K562 (cell line): ENCODE measurements around the gene LEPROT. TPM values are rescaled to one million over a fixed set of nuclear protein-coding genes. Genes with fewer than 3 reads are reported as not detected.

Source experiments
- ATAC-seq: fragments of 200-7000 bp; cut with Tn5 transposase; 3 replicates; pipeline ENCODE4 v1.9.1; 2020; ENCODE audit warnings: moderate library complexity
- BruUV-seq: library from RNA; stranded (reverse); fragments of 400-500 nt; replicated peaks from 2 replicates; lab custom pipeline; 2021; lab: Mats Ljungman, UMichigan
- CTCF ChIA-PET: fragments of 300-600 bp; formaldehyde crosslinking; extraction: SDS; loops from one replicate; lab custom pipeline; 2021; ENCODE audit warnings: low intra/inter-chr PET ratio; lab: Yijun Ruan, JAX
- POLR2A ChIA-PET: fragments of 300-600, 350-650 bp; sonication (Branson Sonifier 250); formaldehyde crosslinking; extraction: SDS; loops from one replicate; lab custom pipeline; 2021; ENCODE audit warnings: antibody characterized with exemption, inconsistent platforms; lab: Yijun Ruan, JAX
- DNase-seq, 4 experiments: peaks; one replicate each; pipeline versions ENCODE4 v3.0.0 to v3.0.0-alpha.2; 2011 to 2018; ENCODE audit warnings: low spot score in 3 of 4, mixed read lengths in 3 of 4; ENCODE audit errors: extremely low read depth in 1 of 4
- FAIRE-seq: peaks from 2 replicates; lab custom pipeline; 2011; peaks lifted over from hg19 to GRCh38; lab: Jason Lieb, UNC
- H2AFZ ChIP-seq: 2 replicates; pipeline ENCODE4 v1.6.0; 2011; ENCODE audit warnings: low read depth, low read length, control low read depth, inconsistent platforms
- H3K27ac ChIP-seq: fragments of 200-600 bp; 3 replicates; pipeline ENCODE4 v1.8.0; 2011; ENCODE audit warnings: low read depth, mild to moderate bottlenecking, control low read depth, inconsistent platforms, low read length, moderate library complexity, mixed read lengths; ENCODE audit errors: extremely low read depth
- H3K27me3 ChIP-seq, 2 experiments: fragments of 300-600 bp in 1 of 2; 2 replicates in 1 of 2; 3 replicates in 1 of 2; pipeline versions ENCODE4 v1.6.0 to v1.8.0; 2011; ENCODE audit warnings: inconsistent platforms in 2 of 2, low read length in 2 of 2, mild to moderate bottlenecking in 1 of 2, mixed read lengths in 1 of 2, moderate library complexity in 1 of 2; ENCODE audit not compliant: control insufficient read depth in 2 of 2, insufficient read depth in 2 of 2
- H3K36me3 ChIP-seq: fragments of 300-600 bp; 3 replicates; pipeline ENCODE4 v1.8.0; 2011; ENCODE audit warnings: mild to moderate bottlenecking, low read length, inconsistent platforms; ENCODE audit not compliant: control insufficient read depth, insufficient read depth
- H3K4me1 ChIP-seq, 2 experiments: fragments of 200-600 bp in 1 of 2; replicated peaks in 1 of 2; 2 replicates in 1 of 2; 3 replicates in 1 of 2; pipeline versions ENCODE4 v1.5.1 to v1.8.0; 2011; ENCODE audit warnings: inconsistent platforms in 2 of 2, low read length in 2 of 2, mild to moderate bottlenecking in 1 of 2, mixed read lengths in 1 of 2, moderate library complexity in 1 of 2; ENCODE audit not compliant: control insufficient read depth in 2 of 2, insufficient read depth in 2 of 2
- H3K4me2 ChIP-seq: 2 replicates; pipeline ENCODE4 v1.6.1; 2011; ENCODE audit warnings: low read length, control low read depth, inconsistent platforms, mixed read lengths; ENCODE audit not compliant: insufficient read depth
- H3K4me3 ChIP-seq: fragments of 200-600 bp; sonication (generic), shearing (Covaris generic); 2 replicates; pipeline ENCODE4 v1.5.1; 2016; ENCODE audit warnings: control low read depth, inconsistent platforms
- H3K79me2 ChIP-seq: fragments of 200-600 bp; 3 replicates; pipeline ENCODE4 v1.8.0; 2011; ENCODE audit warnings: low read length, inconsistent platforms; ENCODE audit not compliant: control insufficient read depth, insufficient read depth
- H3K9ac ChIP-seq, 2 experiments: 2 replicates each; pipeline versions ENCODE4 v1.6.0 to v1.6.1; 2011; ENCODE audit warnings: low read depth in 2 of 2, low read length in 2 of 2, control low read depth in 1 of 2, inconsistent platforms in 1 of 2, mild to moderate bottlenecking in 1 of 2, mixed read lengths in 1 of 2; ENCODE audit not compliant: insufficient read depth in 1 of 2
- H3K9me1 ChIP-seq: one replicate; pipeline ENCODE4 v1.6.0; 2011; ENCODE audit warnings: inconsistent platforms, mild to moderate bottlenecking, low read length, moderate library complexity; ENCODE audit not compliant: control insufficient read depth, insufficient read depth
- H3K9me3 ChIP-seq: replicated peaks from 2 replicates; pipeline ENCODE4 v1.5.1; 2011; ENCODE audit warnings: low read depth, low read length, inconsistent platforms; ENCODE audit not compliant: control insufficient read depth, insufficient read depth
- H4K20me1 ChIP-seq: replicated peaks from 2 replicates; pipeline ENCODE4 v1.6.1; 2011; ENCODE audit warnings: low read length, inconsistent platforms, mixed read lengths; ENCODE audit not compliant: control insufficient read depth, insufficient read depth
- ADNP ChIP-seq: fragments of 200-800 bp; sonication (Bioruptor generic); IDR thresholded peaks from 2 replicates; pipeline ENCODE4 v1.6.1; 2016; ENCODE audit warnings: missing genetic modification characterization, missing compliant biosample characterization
- ARID1B ChIP-seq: fragments of 450-650 bp; IDR thresholded peaks from 2 replicates; pipeline ENCODE4 v1.6.1; 2016; ENCODE audit warnings: antibody characterized with exemption, mild to moderate bottlenecking, inconsistent platforms
- ATF1 ChIP-seq, 2 experiments: fragments of 450-650 bp in 1 of 2; IDR thresholded peaks; 2 replicates each; pipeline ENCODE4 v1.6.1; 2016; ENCODE audit warnings: missing compliant biosample characterization in 1 of 2, missing genetic modification characterization in 1 of 2
- CGGBP1 ChIP-seq: fragments of 250-450 bp; sonication (Bioruptor Pico); IDR thresholded peaks from 2 replicates; pipeline ENCODE4 v1.9.0; 2021; ENCODE audit warnings: mild to moderate bottlenecking
- EP300 ChIP-seq: IDR thresholded peaks from 2 replicates; pipeline ENCODE4 v1.6.1; 2012; ENCODE audit warnings: low read length, improper control_type of control experiment
- GABPB2 ChIP-seq: fragments of 250-450 bp; sonication (Bioruptor Pico); conservative IDR thresholded peaks from 2 replicates; pipeline ENCODE4 v1.5.1; 2021; ENCODE audit warnings: mild to moderate bottlenecking
- ID3 ChIP-seq, 2 experiments: fragments of 250-450 bp in 1 of 2; fragments of 450-650 bp in 1 of 2; sonication (Bioruptor Pico) in 1 of 2; IDR thresholded peaks; 2 replicates each; pipeline versions ENCODE4 v1.6.1 to v1.8.0; 2016 to 2021; ENCODE audit warnings: mild to moderate bottlenecking in 2 of 2, moderate library complexity in 2 of 2, missing compliant biosample characterization in 1 of 2, missing genetic modification characterization in 1 of 2
- JUND ChIP-seq, 2 experiments: IDR thresholded peaks; 2 replicates in 1 of 2; 3 replicates in 1 of 2; pipeline ENCODE4 v1.6.1; 2011; ENCODE audit warnings: borderline replicate concordance in 2 of 2, low read depth in 2 of 2, low read length in 2 of 2, improper control_type of control experiment in 1 of 2, missing biosample characterization in 1 of 2, missing genetic modification characterization in 1 of 2, missing genetic modification reagents in 1 of 2
- MAFK ChIP-seq: IDR thresholded peaks from 2 replicates; pipeline ENCODE4 v1.6.1; 2011; ENCODE audit warnings: low read length, improper control_type of control experiment
- MAZ ChIP-seq, 2 experiments: fragments of 450-650 bp in 1 of 2; sonication (generic) in 1 of 2; formaldehyde crosslinking; IDR thresholded peaks in 1 of 2; conservative IDR thresholded peaks in 1 of 2; 2 replicates each; pipeline versions ENCODE4 v1.4.0 to v1.5.0; 2020; ENCODE audit warnings: mild to moderate bottlenecking in 1 of 2, missing genetic modification reagents in 1 of 2
- MTF1 ChIP-seq: fragments of 250-450 bp; sonication (Bioruptor Pico); IDR thresholded peaks from 2 replicates; pipeline ENCODE4 v1.9.0; 2021; ENCODE audit warnings: moderate library complexity, mild to moderate bottlenecking, inconsistent platforms, borderline replicate concordance
- NFE2 ChIP-seq: IDR thresholded peaks from 2 replicates; pipeline ENCODE4 v1.6.1; 2014; ENCODE audit warnings: antibody characterized with exemption, low read depth
- PHF8 ChIP-seq: fragments of 200-600 bp; sonication (generic); IDR thresholded peaks from 2 replicates; pipeline ENCODE4 v1.6.1; 2012; ENCODE audit warnings: mixed run types, mild to moderate bottlenecking, inconsistent platforms, low read length, moderate library complexity, borderline replicate concordance
- PTTG1 ChIP-seq: fragments of 450-650 bp; IDR thresholded peaks from 2 replicates; pipeline ENCODE4 v1.6.1; 2016; ENCODE audit warnings: low read depth, mild to moderate bottlenecking, missing genetic modification characterization, missing compliant biosample characterization
- RFX7 ChIP-seq: fragments of 250-450 bp; sonication (Bioruptor Pico); IDR thresholded peaks from 2 replicates; pipeline ENCODE4 v1.5.1; 2021; ENCODE audit warnings: mild to moderate bottlenecking
- SMARCC2 ChIP-seq: fragments of 450-650 bp; IDR thresholded peaks from 2 replicates; pipeline ENCODE4 v1.6.1; 2017; ENCODE audit warnings: antibody characterized with exemption, moderate library complexity, mild to moderate bottlenecking, low read depth
- ZBED1 ChIP-seq: IDR thresholded peaks from 2 replicates; pipeline ENCODE4 v1.6.1; 2014
- ZFPM2 ChIP-seq: fragments of 250-450 bp; sonication (Bioruptor Pico); IDR thresholded peaks from 2 replicates; pipeline ENCODE4 v1.5.1; 2022; ENCODE audit warnings: mild to moderate bottlenecking
- ZNF280A ChIP-seq: fragments of 450-650 bp; IDR thresholded peaks from 2 replicates; pipeline ENCODE4 v1.6.1; 2018; ENCODE audit warnings: mild to moderate bottlenecking, low read depth; ENCODE audit not compliant: partially characterized antibody
- ZNF3 ChIP-seq: fragments of 250-450 bp; sonication (Bioruptor Pico); IDR thresholded peaks from 2 replicates; pipeline ENCODE4 v1.5.0; 2021; ENCODE audit warnings: mild to moderate bottlenecking, moderate library complexity
- ZNF408 ChIP-seq: fragments of 250-450 bp; sonication (Bioruptor Pico); IDR thresholded peaks from 2 replicates; pipeline ENCODE4 v1.4.0; 2020; ENCODE audit warnings: low read depth, mild to moderate bottlenecking, moderate library complexity
- WGBS: fragments of 100-300 bp; shearing (Covaris generic); methylation state at CpG from one replicate; pipeline ENCODE4 v1.1.6; 2016; ENCODE audit warnings: low coverage, mixed read lengths; ENCODE audit not compliant: insufficient coverage; ENCODE audit errors: missing lambda C conversion rate; 5-methylcytosine and 5-hydroxymethylcytosine counted together
- in situ Hi-C: fragments of 300-500 bp; cut with MboI; formaldehyde crosslinking; loops from 4 replicates; pipeline ENCODE4 v1.15.0; 2018; ENCODE audit warnings: inconsistent platforms, mixed read lengths
- intact Hi-C: fragments of 100-400 bp; cut with micrococcal nuclease; formaldehyde crosslinking; loops from 2 replicates; pipeline ENCODE4 v1.14.2; 2022
- polyA plus RNA-seq, 8 experiments: library from polyadenylated mRNA; depleted of rRNA in 4 of 8; stranded (reverse) in 5 of 8; unstranded in 3 of 8; fragments of >200 nt; fragmentation: Nextera tagmentation in 2 of 8; fragmentation: Illumina TruSeq in 1 of 8; extraction: Ambion mirVana in 2 of 8; extraction: Trizol in 1 of 8; gene quantifications; 2 replicates each; pipeline versions ENCODE4 v1.2.1 to v1.2.3, GENCODE V29; 2011 to 2014; ENCODE audit warnings: inconsistent platforms in 1 of 8, missing spikeins in 1 of 8
- total RNA-seq, 7 experiments: library from RNA; depleted of rRNA in 6 of 7; stranded (reverse); fragments of >200 nt in 6 of 7; fragmentation: Illumina TruSeq in 2 of 7; extraction: Trizol in 2 of 7; gene quantifications; 2 replicates each; pipeline versions ENCODE4 v1.2.1 to v1.2.3, GENCODE V29; 2011 to 2021; ENCODE audit warnings: low replicate concordance in 1 of 7

Gene LEPROT
- total and polyA plus RNA-seq, 9 of the 15 experiments (the other 6 are each of a cell fraction or from before 2014, with no cell fraction given), result 28.1 to 97.5 (median 45.8) TPM

- H2AFZ ChIP-seq, result 0 out of 2 replicates have a peak overlapping the region, but pooled peaks have one; percentile 5
- in situ Hi-C loops (no loop called here), intact Hi-C loops (no loop called here)
- H3K4me3 ChIP-seq, result no peak overlapping the region
- H3K36me3 ChIP-seq, result peaks cover 50% of the 10 kb centered on the region
- peak; percentile 74 for ATAC-seq
- POLR2A ChIA-PET, result interaction anchor here (0.7 to 2.0 kb wide), 4 partner anchors 13 to 211 kb away, joined by 3 to 7 read pairs (median 4); no protein-coding TSS in a partner anchor
- CTCF ChIA-PET, result no interaction called here
- WGBS, result 7% methylated on average over 1 of the region's 1 CpG
- no peaks in the 10 kb centered on the region for H3K9me1 ChIP-seq
- no peak overlapping the region; a peak in 1 of 4 replicates for H3K9ac ChIP-seq
- peaks cover 51% of the 10 kb centered on the region for H3K79me2 ChIP-seq
- peak; percentile 48 for FAIRE-seq
- DNase-seq, result peak in 2 of 4 experiments; percentile 12 to 21
- no peak overlapping the region; the same call in 1 of the 2 replicates for H3K4me2 ChIP-seq
- BruUV-seq, result no TSS peak
- no peaks in the 10 kb centered on the region for H4K20me1 ChIP-seq
- H3K9me3 ChIP-seq, result no peaks in the 10 kb centered on the region
- peak overlapping the region; percentile 63 for H3K27ac ChIP-seq
- no peaks in the 10 kb centered on the region for H3K27me3 ChIP-seq
- peaks cover 0 to 10% of the 10 kb centered on the region in 2 experiments; a peak in 2 of 5 replicates for H3K4me1 ChIP-seq
- no peak for TF ChIP-seq ZBED1
- TF ChIP-seq CGGBP1 (CRISPR knock-in tag), result no peak
- no peak for TF ChIP-seq ZFPM2 (CRISPR knock-in tag)
- TF ChIP-seq MAZ (CRISPR knock-in tag; conservative IDR thresholded peaks at IDR 0.05 in 1 of 2, IDR thresholded peaks at IDR 0.05 in 1 of 2), result no peak
- no peak for TF ChIP-seq ZNF3 (CRISPR knock-in tag)
- TF ChIP-seq ZNF280A, result no peak
- TF ChIP-seq NFE2, result peak; percentile 88
- TF ChIP-seq JUND (IDR thresholded peaks at IDR 0.05; ENCODE audit: borderline replicate concordance, low read depth, low read length), result 0 out of 2 replicates have a peak, but pooled peaks have one; percentile 5
- TF ChIP-seq JUND (tag; IDR thresholded peaks at IDR 0.05; ENCODE audit: borderline replicate concordance, low read depth, low read length), result peak; percentile 27; the same call in 1 of the 3 replicates
- peak; percentile 31; the same call in 1 of the 2 replicates for TF ChIP-seq ARID1B
- TF ChIP-seq GABPB2 (CRISPR knock-in tag), result no peak
- TF ChIP-seq ID3 (CRISPR knock-in tag; IDR thresholded peaks at IDR 0.05), result no peak
- no peak for TF ChIP-seq ID3 (tag; IDR thresholded peaks at IDR 0.05)
- TF ChIP-seq ATF1 (CRISPR knock-in tag; IDR thresholded peaks at IDR 0.05), result no peak
- 0 out of 2 replicates have a peak, but pooled peaks have one; percentile 15 for TF ChIP-seq ATF1 (tag; IDR thresholded peaks at IDR 0.05)
- TF ChIP-seq MAFK, result peak; percentile 89
- no peak for TF ChIP-seq RFX7 (CRISPR knock-in tag)
- no peak for TF ChIP-seq MTF1 (CRISPR knock-in tag)
- no peak for TF ChIP-seq ZNF408
- TF ChIP-seq PHF8, result no peak
- TF ChIP-seq EP300, result no peak
- peak; percentile 60; the same call in 1 of the 2 replicates for TF ChIP-seq SMARCC2
- peak; percentile 36; the same call in 1 of the 2 replicates for TF ChIP-seq ADNP (tag)
- TF ChIP-seq PTTG1, result no peak
These were observed 47.9 kb upstream of the LEPROT start for GRCh38 chr1:65372557-65372956.
